A549 (cell line): Measurements from ENCODE around the gene FRMD1.

Source experiments
- BHLHE40 ChIP-seq: IDR thresholded peaks from 2 replicates; pipeline ENCODE4 v1.6.1; 2012; ENCODE audit warnings: low read depth, low read length, inconsistent platforms
- POLR2A ChIP-seq: IDR thresholded peaks from 2 replicates; pipeline ENCODE4 v1.6.1; 2012; ENCODE audit warnings: mild to moderate bottlenecking, low read length
- SMC3 ChIP-seq: fragments of >200 bp; sonication (Bioruptor Twin); formaldehyde crosslinking; IDR thresholded peaks from 3 replicates; pipeline ENCODE4 v1.6.1; 2018; ENCODE audit warnings: inconsistent platforms
- TF ChIP-seq, protein P1 (sequence below): IDR thresholded peaks from 2 replicates; pipeline ENCODE4 v1.6.1; 2012
- TF ChIP-seq, protein P2 (sequence below): fragments of >200 bp; sonication (Bioruptor Twin); formaldehyde crosslinking; IDR thresholded peaks from 3 replicates; pipeline ENCODE4 v1.5.1; 2016
- TF ChIP-seq, protein P3 (sequence below): fragments of 250-450 bp; sonication (Bioruptor Pico); IDR thresholded peaks from 2 replicates; pipeline ENCODE4 v1.5.0; 2021; ENCODE audit warnings: mild to moderate bottlenecking, moderate library complexity, borderline replicate concordance

DNA sequence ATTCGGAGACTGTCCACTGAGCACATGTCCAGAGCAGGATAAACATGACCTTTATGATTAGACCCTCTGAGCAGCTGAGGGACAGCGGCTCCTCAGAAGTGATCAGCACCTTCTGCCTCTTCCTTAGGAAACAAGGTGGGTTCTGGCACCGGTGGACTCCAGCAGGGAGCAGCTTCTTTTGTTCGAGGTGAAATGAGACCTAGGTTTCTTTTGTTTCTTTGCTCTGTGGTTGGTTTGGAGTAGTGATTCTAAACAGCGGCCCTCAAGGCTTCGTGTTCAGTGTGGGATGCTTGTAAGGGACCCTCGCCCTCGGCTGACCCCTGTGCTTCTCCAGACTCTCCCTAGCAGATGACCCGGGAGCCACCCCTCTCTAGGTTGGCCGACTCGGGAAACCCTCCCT, 14.6 kb upstream of the FRMD1 start:
- TF ChIP-seq BHLHE40 (no peak), POLR2A (no peak), SMC3 (no peak)
- TF ChIP-seq, protein P1, sequence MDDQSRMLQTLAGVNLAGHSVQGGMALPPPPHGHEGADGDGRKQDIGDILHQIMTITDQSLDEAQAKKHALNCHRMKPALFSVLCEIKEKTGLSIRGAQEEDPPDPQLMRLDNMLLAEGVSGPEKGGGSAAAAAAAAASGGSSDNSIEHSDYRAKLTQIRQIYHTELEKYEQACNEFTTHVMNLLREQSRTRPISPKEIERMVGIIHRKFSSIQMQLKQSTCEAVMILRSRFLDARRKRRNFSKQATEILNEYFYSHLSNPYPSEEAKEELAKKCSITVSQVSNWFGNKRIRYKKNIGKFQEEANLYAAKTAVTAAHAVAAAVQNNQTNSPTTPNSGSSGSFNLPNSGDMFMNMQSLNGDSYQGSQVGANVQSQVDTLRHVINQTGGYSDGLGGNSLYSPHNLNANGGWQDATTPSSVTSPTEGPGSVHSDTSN, result no peak
- TF ChIP-seq, protein P2, sequence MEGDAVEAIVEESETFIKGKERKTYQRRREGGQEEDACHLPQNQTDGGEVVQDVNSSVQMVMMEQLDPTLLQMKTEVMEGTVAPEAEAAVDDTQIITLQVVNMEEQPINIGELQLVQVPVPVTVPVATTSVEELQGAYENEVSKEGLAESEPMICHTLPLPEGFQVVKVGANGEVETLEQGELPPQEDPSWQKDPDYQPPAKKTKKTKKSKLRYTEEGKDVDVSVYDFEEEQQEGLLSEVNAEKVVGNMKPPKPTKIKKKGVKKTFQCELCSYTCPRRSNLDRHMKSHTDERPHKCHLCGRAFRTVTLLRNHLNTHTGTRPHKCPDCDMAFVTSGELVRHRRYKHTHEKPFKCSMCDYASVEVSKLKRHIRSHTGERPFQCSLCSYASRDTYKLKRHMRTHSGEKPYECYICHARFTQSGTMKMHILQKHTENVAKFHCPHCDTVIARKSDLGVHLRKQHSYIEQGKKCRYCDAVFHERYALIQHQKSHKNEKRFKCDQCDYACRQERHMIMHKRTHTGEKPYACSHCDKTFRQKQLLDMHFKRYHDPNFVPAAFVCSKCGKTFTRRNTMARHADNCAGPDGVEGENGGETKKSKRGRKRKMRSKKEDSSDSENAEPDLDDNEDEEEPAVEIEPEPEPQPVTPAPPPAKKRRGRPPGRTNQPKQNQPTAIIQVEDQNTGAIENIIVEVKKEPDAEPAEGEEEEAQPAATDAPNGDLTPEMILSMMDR, result no peak
- TF ChIP-seq, protein P3, sequence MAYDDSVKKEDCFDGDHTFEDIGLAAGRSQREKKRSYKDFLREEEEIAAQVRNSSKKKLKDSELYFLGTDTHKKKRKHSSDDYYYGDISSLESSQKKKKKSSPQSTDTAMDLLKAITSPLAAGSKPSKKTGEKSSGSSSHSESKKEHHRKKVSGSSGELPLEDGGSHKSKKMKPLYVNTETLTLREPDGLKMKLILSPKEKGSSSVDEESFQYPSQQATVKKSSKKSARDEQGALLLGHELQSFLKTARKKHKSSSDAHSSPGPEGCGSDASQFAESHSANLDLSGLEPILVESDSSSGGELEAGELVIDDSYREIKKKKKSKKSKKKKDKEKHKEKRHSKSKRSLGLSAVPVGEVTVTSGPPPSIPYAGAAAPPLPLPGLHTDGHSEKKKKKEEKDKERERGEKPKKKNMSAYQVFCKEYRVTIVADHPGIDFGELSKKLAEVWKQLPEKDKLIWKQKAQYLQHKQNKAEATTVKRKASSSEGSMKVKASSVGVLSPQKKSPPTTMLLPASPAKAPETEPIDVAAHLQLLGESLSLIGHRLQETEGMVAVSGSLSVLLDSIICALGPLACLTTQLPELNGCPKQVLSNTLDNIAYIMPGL (CRISPR knock-in tag), result no peak
